ENCODE data around the gene OR4M1.
"Not testable (repeated sequence)": the region's sequence is repeated elsewhere in the genome, so short reads cannot be mapped to it uniquely, and the experiment has no call there.

The OR4M1 gene

GRCh38 chr14:19773204-19773603, at the start of gene OR4M1:
OR4M1 (plus strand) TSS chr14:19773504; CDS start chr14:19780323, 6,819 bp downstream.
- H3K9me3 Mint-ChIP-seq: peaks cover 11% of the 10 kb centered on the region
- not testable (repeated sequence) for H3K4me1 Mint-ChIP-seq (ENCODE audit: low read depth); H3K4me3 Mint-ChIP-seq; H3K27ac Mint-ChIP-seq; H3K36me3 Mint-ChIP-seq (ENCODE audit: low read depth); H3K27me3 Mint-ChIP-seq (ENCODE audit: low read depth)

GRCh38 chr14:19729359-19729758, 43.9 kb upstream of the OR4M1 start:
- H3K4me3 Mint-ChIP-seq: no peak overlapping the region
- no peaks in the 10 kb centered on the region for H3K27me3 Mint-ChIP-seq (ENCODE audit: low read depth)
- peaks cover 10% of the 10 kb centered on the region for H3K9me3 Mint-ChIP-seq
- no peaks in the 10 kb centered on the region for H3K4me1 Mint-ChIP-seq (ENCODE audit: low read depth)
- H3K27ac Mint-ChIP-seq: no peak overlapping the region
- no peaks in the 10 kb centered on the region for H3K36me3 Mint-ChIP-seq (ENCODE audit: low read depth)

- no peak overlapping the region for H3K27ac Mint-ChIP-seq
- H3K36me3 Mint-ChIP-seq (ENCODE audit: low read depth): no peaks in the 10 kb centered on the region
- H3K9me3 Mint-ChIP-seq: peaks cover 10% of the 10 kb centered on the region
- H3K27me3 Mint-ChIP-seq (ENCODE audit: low read depth): no peaks in the 10 kb centered on the region
- no peaks in the 10 kb centered on the region for H3K4me1 Mint-ChIP-seq (ENCODE audit: low read depth)
- H3K4me3 Mint-ChIP-seq: no peak overlapping the region
Measured at GRCh38 chr14:19729763-19730162, 43.5 kb upstream of the OR4M1 start.

GRCh38 chr14:19733893-19734292, 39.4 kb upstream of the OR4M1 start:
- H3K4me3 Mint-ChIP-seq; H3K4me1 Mint-ChIP-seq (ENCODE audit: low read depth); H3K9me3 Mint-ChIP-seq; H3K36me3 Mint-ChIP-seq (ENCODE audit: low read depth); H3K27ac Mint-ChIP-seq; H3K27me3 Mint-ChIP-seq (ENCODE audit: low read depth): not testable (repeated sequence)

- H3K4me3 Mint-ChIP-seq: no peak within 1 kb of the TSS
- H3K36me3 Mint-ChIP-seq (ENCODE audit: low read depth): no peaks in the 10 kb centered on the region
- peaks cover 19% of the 10 kb centered on the region for H3K9me3 Mint-ChIP-seq
- no peaks in the 10 kb centered on the region for H3K4me1 Mint-ChIP-seq (ENCODE audit: low read depth)
- H3K27ac Mint-ChIP-seq: no peak within 1 kb of the TSS
- no peaks in the 10 kb centered on the region for H3K27me3 Mint-ChIP-seq (ENCODE audit: low read depth)
Measured at GRCh38 chr14:19743256-19743655, 30.0 kb upstream of the OR4M1 start, which contains the start of gene OR4Q3. OR4Q3 (plus strand) TSS chr14:19743571.

GRCh38 chr14:19752316-19752715, 21.0 kb upstream of the OR4M1 start:
- H3K27ac Mint-ChIP-seq; H3K9me3 Mint-ChIP-seq; H3K4me3 Mint-ChIP-seq; H3K27me3 Mint-ChIP-seq (ENCODE audit: low read depth); H3K4me1 Mint-ChIP-seq (ENCODE audit: low read depth); H3K36me3 Mint-ChIP-seq (ENCODE audit: low read depth): not testable (repeated sequence)

GRCh38 chr14:19754172-19754571, 19.1 kb upstream of the OR4M1 start:
- no peaks in the 10 kb centered on the region for H3K36me3 Mint-ChIP-seq (ENCODE audit: low read depth)
- no peak overlapping the region for H3K27ac Mint-ChIP-seq
- H3K9me3 Mint-ChIP-seq: no peaks in the 10 kb centered on the region
- no peak overlapping the region for H3K4me3 Mint-ChIP-seq
- no peaks in the 10 kb centered on the region for H3K4me1 Mint-ChIP-seq (ENCODE audit: low read depth)
- H3K27me3 Mint-ChIP-seq (ENCODE audit: low read depth): no peaks in the 10 kb centered on the region

- H3K4me1 Mint-ChIP-seq (ENCODE audit: low read depth); H3K27me3 Mint-ChIP-seq (ENCODE audit: low read depth): not testable (repeated sequence)
Measured at GRCh38 chr14:19771491-19771890, 1.8 kb upstream of the OR4M1 start.

GRCh38 chr14:19771895-19772430, 1.3 kb upstream of the OR4M1 start:
- no peaks in the 10 kb centered on the region for H3K36me3 Mint-ChIP-seq (ENCODE audit: low read depth)
- no peak overlapping the region for H3K4me3 Mint-ChIP-seq
- peaks cover 11% of the 10 kb centered on the region for H3K9me3 Mint-ChIP-seq
- H3K27me3 Mint-ChIP-seq (ENCODE audit: low read depth): no peaks in the 10 kb centered on the region
- H3K4me1 Mint-ChIP-seq (ENCODE audit: low read depth): no peaks in the 10 kb centered on the region
- no peak overlapping the region for H3K27ac Mint-ChIP-seq

More at GRCh38 chr14:19771491-19771890, 1.8 kb upstream of the OR4M1 start:
- not testable (repeated sequence) for H3K27ac Mint-ChIP-seq; H3K4me3 Mint-ChIP-seq; H3K36me3 Mint-ChIP-seq (ENCODE audit: low read depth)
- H3K9me3 Mint-ChIP-seq: peaks cover 11% of the 10 kb centered on the region

- not testable (repeated sequence) for H3K27me3 Mint-ChIP-seq (ENCODE audit: low read depth); H3K4me3 Mint-ChIP-seq; H3K4me1 Mint-ChIP-seq (ENCODE audit: low read depth); H3K27ac Mint-ChIP-seq; H3K36me3 Mint-ChIP-seq (ENCODE audit: low read depth)
- peaks cover 11% of the 10 kb centered on the region for H3K9me3 Mint-ChIP-seq
Measured at GRCh38 chr14:19772454-19772853, 850 bp upstream of the OR4M1 start.

- no peaks in the 10 kb centered on the region for H3K36me3 Mint-ChIP-seq (ENCODE audit: low read depth)
- peaks cover 10% of the 10 kb centered on the region for H3K9me3 Mint-ChIP-seq
- no peaks in the 10 kb centered on the region for H3K27me3 Mint-ChIP-seq (ENCODE audit: low read depth)
- no peak overlapping the region for H3K27ac Mint-ChIP-seq
- no peaks in the 10 kb centered on the region for H3K4me1 Mint-ChIP-seq (ENCODE audit: low read depth)
- H3K4me3 Mint-ChIP-seq: no peak overlapping the region
Measured at GRCh38 chr14:19775587-19775986, 2.3 kb downstream of the OR4M1 start.

GRCh38 chr14:19785848-19786247, 12.5 kb downstream of the OR4M1 start:
- H3K27me3 Mint-ChIP-seq (ENCODE audit: low read depth); H3K4me3 Mint-ChIP-seq; H3K4me1 Mint-ChIP-seq (ENCODE audit: low read depth); H3K27ac Mint-ChIP-seq; H3K36me3 Mint-ChIP-seq (ENCODE audit: low read depth); H3K9me3 Mint-ChIP-seq: not testable (repeated sequence)

GRCh38 chr14:19787318-19787717, 14.0 kb downstream of the OR4M1 start:
- not testable (repeated sequence) for H3K27me3 Mint-ChIP-seq (ENCODE audit: low read depth)

GRCh38 chr14:19788150-19788549, 14.8 kb downstream of the OR4M1 start:
- not testable (repeated sequence) for H3K27ac Mint-ChIP-seq; H3K4me3 Mint-ChIP-seq; H3K27me3 Mint-ChIP-seq (ENCODE audit: low read depth); H3K4me1 Mint-ChIP-seq (ENCODE audit: low read depth); H3K36me3 Mint-ChIP-seq (ENCODE audit: low read depth); H3K9me3 Mint-ChIP-seq

More at GRCh38 chr14:19787318-19787717, 14.0 kb downstream of the OR4M1 start:
- H3K36me3 Mint-ChIP-seq (ENCODE audit: low read depth); H3K9me3 Mint-ChIP-seq; H3K4me3 Mint-ChIP-seq; H3K4me1 Mint-ChIP-seq (ENCODE audit: low read depth); H3K27ac Mint-ChIP-seq: not testable (repeated sequence)

GRCh38 chr14:19796520-19797108, 23.3 kb downstream of the OR4M1 start:
- H3K36me3 Mint-ChIP-seq (ENCODE audit: low read depth); H3K9me3 Mint-ChIP-seq; H3K27ac Mint-ChIP-seq; H3K4me1 Mint-ChIP-seq (ENCODE audit: low read depth); H3K4me3 Mint-ChIP-seq; H3K27me3 Mint-ChIP-seq (ENCODE audit: low read depth): not testable (repeated sequence)

GRCh38 chr14:19799880-19800279, 26.6 kb downstream of the OR4M1 start:
- no peak overlapping the region for H3K4me3 Mint-ChIP-seq
- H3K4me1 Mint-ChIP-seq (ENCODE audit: low read depth): no peaks in the 10 kb centered on the region
- H3K9me3 Mint-ChIP-seq: peaks cover 8% of the 10 kb centered on the region
- H3K36me3 Mint-ChIP-seq (ENCODE audit: low read depth): no peaks in the 10 kb centered on the region
- no peak overlapping the region for H3K27ac Mint-ChIP-seq
- no peaks in the 10 kb centered on the region for H3K27me3 Mint-ChIP-seq (ENCODE audit: low read depth)
